ENCODE data around the gene STAMBP. TPM values are rescaled to one million over a fixed set of nuclear protein-coding genes. Genes with fewer than 3 reads are reported as not detected.
"Not testable (repeated sequence)": the region's sequence is repeated elsewhere in the genome, so short reads cannot be mapped to it uniquely, and the experiment has no call there.

STAMBP gene
- total RNA-seq, 1 donor from 2014 or later: 13.3 TPM

GRCh38 chr2:73903949-73904613 lies 75.3 kb downstream of the STAMBP start:
- DNase-seq (ENCODE audit: low read depth in 2 of 2): not testable (repeated sequence)

- DNase-seq (ENCODE audit: low read depth in 2 of 2): no peak
Measured at GRCh38 chr2:73904952-73905351, 76.2 kb downstream of the STAMBP start.

GRCh38 chr2:73906847-73907505 lies 78.2 kb downstream of the STAMBP start:
- DNase-seq (ENCODE audit: low read depth in 2 of 2): no peak

DNA sequence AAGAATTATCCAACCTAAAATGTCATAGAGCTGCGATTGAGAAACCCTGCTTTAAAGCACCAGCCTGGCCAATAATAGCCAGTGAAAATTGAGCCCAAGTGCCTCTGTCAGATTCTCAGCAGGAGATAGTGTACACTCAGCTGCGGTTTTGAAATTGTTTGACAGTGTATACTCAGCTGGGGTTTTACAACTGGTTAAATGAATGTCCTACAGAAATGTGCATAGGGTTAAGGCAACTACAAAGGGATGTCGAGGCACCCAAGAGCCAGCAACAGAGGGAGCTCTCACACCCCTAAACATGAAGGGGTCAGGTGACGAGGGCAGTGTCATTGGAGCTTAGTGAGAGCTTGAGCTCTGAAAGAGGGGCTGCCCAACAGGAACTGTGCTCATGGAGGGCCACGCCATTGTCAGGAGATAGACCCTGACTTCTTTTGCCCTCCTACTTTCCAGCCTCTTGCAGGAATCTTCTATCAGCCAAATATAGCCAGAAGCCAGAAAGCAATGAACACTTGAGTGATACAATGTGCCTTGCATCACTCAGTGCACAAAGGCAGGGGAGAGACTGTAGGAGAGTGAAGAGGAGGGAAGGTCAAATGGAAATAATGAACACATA lies 79.2 kb downstream of the STAMBP start:
- DNase-seq (ENCODE audit: low read depth in 2 of 2): peak; percentile 19

DNA sequence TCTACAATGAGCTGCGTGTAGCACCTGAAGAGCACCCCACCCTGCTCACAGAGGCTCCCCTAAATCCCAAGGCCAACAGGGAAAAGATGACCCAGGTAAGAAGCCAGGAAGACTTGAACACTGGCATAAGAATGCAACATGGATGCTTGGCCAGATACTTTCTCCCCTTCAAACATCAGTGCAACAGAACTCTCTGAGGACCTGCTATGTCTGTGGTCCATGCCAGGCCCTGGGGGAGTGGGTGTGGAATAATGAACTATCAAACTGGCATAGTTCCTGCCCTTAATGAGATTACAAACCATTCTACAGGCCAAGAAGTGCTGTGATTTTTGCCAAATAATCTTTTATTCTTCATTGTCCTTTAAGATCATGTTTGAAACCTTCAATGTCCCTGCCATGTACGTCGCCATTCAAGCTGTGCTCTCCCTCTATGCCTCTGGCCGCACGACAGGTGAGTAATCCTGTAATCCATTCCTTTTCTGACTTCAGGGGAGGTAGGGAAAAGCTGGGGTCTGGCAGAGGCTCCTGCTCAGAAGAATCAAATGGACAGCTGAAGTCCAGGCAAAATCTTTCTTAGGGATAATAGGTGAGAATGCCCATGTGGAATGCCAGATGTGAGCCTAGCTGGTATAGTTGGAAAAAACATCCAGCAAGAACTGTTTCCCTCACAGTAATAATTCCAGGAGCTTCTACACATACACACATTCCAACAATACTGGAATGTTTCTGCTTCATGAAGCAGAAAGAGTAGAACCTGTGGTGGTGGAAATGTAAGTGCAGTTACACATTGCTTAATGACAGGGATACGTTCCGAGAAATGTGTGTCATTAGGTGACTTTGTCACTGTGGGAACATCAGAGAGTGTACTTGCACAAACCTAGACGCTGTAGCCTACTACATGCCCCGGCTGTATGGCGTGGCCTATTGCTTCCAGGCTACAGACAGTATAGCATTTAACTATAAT lies 80.2 kb downstream of the STAMBP start:
- no peak for DNase-seq (ENCODE audit: low read depth in 2 of 2)

DNA sequence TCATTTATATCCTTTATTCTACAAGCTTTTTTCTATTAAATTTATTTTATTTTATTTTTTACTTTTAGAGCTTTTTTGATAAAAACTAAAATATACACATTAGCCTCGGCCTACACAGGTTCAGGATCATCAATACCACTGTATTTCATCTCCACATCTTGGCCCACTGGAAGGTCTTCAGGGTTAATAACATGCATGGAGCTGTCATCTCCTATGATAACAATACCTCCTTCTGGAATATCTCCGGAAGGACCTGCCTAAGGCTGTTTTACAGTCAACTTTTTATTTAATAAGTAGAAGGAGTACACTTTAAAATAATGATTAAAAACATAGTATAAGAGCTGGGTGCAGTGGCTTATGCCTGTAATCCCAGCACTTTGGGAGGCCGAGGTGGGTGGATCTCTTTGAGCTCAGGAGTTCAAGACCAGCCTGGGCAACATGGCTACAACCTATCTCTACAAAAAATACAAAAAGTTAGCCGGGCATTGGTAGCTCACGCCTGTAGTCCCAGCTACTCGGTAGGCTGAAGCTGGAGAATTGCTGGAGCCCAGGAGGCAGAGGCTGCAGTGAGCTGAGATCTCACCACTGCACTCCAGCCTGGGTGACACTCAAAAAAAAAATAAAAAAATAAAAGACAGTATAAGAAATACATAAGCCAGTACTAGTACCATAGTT lies 82.2 kb downstream of the STAMBP start:
- no peak for DNase-seq (ENCODE audit: low read depth in 2 of 2)

DNA sequence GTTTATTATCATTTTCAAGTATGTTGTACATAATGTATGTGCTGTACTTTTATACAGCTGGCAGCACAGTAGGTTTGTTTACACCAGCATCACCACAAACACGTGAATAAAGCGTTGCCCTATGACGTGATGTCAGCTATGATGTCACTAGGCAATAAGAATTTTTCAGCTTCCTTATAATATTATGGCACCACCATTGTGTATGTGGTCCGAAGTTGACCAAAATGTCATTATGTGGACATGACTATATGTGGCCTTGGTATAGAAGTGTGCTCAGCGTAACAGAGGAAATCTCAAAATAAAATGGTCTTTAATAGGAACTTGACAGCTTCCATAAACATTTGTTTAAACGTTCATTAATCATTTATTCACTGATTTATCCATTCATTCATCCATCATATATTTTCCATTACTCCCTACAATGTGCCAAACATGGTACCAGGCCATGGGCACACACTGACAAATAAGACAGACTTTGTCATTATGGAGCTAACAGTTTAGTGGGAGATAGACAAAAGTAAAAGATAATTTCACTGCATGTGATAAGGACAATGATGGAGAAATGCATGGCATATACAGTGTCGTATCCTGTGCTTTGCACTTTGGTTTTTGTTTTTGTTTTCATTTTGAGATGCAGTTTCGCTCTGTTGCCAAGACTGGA lies 82.9 kb downstream of the STAMBP start:
- DNase-seq (ENCODE audit: low read depth in 2 of 2): no peak

- no peak for DNase-seq (ENCODE audit: low read depth in 2 of 2)
Measured at GRCh38 chr2:73913414-73914054, 84.8 kb downstream of the STAMBP start.

DNA sequence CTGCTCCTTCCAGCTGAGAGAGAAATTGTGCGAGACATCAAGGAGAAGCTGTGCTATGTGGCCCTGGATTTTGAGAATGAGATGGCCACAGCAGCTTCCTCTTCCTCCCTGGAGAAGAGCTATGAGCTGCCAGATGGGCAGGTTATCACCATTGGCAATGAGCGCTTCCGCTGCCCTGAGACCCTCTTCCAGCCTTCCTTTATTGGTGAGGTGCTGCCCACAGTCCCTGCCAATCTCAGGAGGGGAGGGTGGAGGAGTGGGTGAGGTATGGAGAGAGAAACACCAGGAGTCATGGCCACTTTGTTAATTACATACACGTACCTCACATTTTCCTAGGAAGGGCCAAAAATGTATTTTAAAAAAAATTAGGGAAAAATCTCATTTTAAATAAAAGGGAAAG lies 85.9 kb downstream of the STAMBP start:
- no peak for DNase-seq (ENCODE audit: low read depth in 2 of 2)

GRCh38 chr2:73915437-73915993 lies 86.8 kb downstream of the STAMBP start:
- DNase-seq (ENCODE audit: low read depth in 2 of 2): no peak

DNA sequence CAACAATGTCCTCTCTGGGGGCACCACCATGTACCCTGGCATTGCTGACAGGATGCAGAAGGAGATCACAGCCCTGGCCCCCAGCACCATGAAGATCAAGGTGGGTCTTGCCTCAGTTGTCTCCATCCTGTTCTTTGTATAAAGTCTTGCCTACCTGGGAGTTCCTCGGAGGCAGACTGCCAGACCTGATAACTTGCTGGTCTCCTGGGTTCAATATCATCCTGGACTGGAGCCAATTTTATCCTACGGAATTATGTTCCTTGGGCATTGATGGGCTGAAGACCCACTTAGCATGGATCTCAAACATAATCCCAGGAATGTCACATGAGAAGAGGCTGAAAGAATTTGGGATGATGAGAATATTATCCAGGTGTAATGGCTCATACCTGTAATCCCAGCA lies 87.9 kb downstream of the STAMBP start:
- no peak for DNase-seq (ENCODE audit: low read depth in 2 of 2)

GRCh38 chr2:73917296-73917695 lies 88.5 kb downstream of the STAMBP start:
- no peak for DNase-seq (ENCODE audit: low read depth in 2 of 2)

DNA sequence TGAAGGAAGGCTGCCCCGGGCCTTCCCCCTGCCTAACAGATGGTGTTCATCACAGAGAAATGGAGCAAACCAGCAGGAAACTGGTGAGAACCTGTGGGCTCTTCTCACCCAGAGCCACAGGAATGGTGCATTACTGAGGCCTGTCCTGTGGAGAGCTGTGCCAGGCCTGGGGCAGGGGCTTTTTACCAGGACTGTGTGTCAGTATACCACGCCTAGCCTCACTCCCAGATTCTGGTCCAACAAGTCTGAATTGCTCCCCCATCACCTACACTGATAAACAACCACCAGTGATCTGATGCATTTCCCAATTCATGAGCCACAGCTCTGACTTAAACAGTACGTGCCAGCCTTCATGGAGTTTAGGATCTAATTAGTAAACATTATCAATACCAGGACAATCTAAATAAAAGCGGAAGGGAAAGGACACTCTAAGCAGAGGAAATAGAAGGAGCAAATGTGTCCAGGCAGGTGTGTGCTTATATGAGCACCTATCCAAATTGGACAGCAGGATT lies 89.0 kb downstream of the STAMBP start:
- no peak for DNase-seq (ENCODE audit: low read depth in 2 of 2)

GRCh38 chr2:73918856-73919255 lies 90.1 kb downstream of the STAMBP start:
- no peak for DNase-seq (ENCODE audit: low read depth in 2 of 2)

DNA sequence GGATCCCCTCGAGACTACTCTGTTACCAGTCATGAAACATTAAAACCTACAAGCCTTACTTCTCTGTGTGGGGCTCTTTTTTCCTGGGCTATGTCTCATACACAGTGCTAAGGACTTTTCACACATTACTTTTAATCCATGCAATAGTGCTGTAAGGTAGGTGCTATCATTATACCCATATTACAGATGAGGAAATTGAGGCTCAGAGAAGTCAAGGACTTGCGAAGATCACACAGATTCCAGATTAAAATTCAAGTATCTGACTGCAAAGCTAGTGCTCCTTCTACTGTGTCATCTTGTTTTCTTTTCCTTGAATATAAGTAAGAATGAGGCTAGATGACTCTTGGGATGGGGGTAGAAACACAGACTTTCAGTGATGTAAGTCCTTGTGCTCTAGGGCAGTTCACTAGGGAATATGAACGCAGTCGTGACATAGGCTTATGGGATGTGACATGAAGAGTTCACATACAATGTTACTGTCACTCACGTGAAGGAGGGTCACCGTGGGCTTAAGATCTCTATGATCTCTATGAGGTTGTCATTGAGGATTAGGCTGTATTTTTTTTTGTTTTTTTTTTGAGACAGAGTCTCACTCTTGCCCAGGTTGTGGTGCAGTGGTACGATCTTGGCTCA lies 91.0 kb downstream of the STAMBP start:
- no peak for DNase-seq (ENCODE audit: low read depth in 2 of 2)

- DNase-seq (ENCODE audit: low read depth in 2 of 2): peak; percentile 20 to 32
Measured at GRCh38 chr2:73920577-73921545, 92.1 kb downstream of the STAMBP start.

DNA sequence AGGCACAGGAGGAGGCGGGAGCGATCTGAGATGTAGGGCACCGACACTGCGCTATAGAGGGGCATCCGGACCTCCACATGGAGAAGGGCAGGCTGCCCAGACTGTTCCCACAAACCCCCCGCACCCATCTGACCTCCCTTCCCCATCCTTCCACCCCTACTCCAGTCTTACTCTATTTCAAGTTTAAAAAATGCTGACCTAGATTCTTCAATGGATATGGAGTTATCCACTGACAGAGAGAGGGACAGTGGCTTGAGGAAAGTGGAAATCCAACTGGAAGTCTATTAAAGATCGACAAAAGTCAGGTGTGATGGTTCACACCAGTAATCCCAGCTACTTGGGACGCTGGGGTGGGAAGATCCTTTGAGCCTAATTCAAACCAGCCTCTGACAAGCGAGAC lies 92.8 kb downstream of the STAMBP start:
- no peak for DNase-seq (ENCODE audit: low read depth in 2 of 2)

DNA sequence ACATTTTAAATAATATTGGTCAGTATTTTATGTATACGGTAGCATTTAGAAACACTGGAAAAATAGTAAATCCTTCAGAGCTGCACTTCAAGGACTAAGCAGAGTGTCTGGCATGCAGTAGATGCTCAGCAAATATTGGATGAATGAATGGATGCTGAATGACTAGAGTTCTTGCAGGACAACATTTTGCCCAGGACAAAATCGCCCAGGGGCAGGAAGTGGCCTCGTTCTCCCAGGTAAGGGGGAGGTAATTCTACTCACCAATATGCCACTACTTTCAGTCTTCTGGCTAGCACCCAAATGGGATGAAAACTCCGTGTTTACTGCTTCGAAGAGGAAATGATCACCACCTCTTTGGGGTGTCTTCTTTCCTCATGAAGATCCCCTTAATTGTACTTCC lies 93.9 kb downstream of the STAMBP start:
- no peak for DNase-seq (ENCODE audit: low read depth in 2 of 2)

All from lung microvascular endothelial cell (primary cell).